GM06990 (cell line): Measurements from ENCODE around the gene MMP13.
"Not testable (repeated sequence)": the region's sequence is repeated elsewhere in the genome, so short reads cannot be mapped to it uniquely, and the experiment has no call there.

ENCODE experiments used
- DNase-seq: peaks from one replicate; pipeline ENCODE4 v3.0.0-alpha.2; 2011; ENCODE audit not compliant: insufficient read length; ENCODE audit errors: extremely low read depth
- H3K27me3 ChIP-seq: replicated peaks from 2 replicates; pipeline ENCODE4 v1.6.0; 2011; ENCODE audit warnings: low read length; ENCODE audit not compliant: control insufficient read depth, insufficient read depth
- H3K36me3 ChIP-seq: 2 replicates; pipeline ENCODE4 v1.5.1; 2011; ENCODE audit warnings: low read length; ENCODE audit not compliant: control insufficient read depth, insufficient read depth
- H3K4me3 ChIP-seq: replicated peaks from 2 replicates; pipeline ENCODE4 v1.5.1; 2011; ENCODE audit warnings: low read depth, mild to moderate bottlenecking, control low read depth, low read length
- CTCF ChIP-seq: IDR thresholded peaks from 2 replicates; pipeline ENCODE4 v1.5.1; 2011; ENCODE audit warnings: low read length, control low read depth, mild to moderate bottlenecking, inconsistent platforms; ENCODE audit not compliant: insufficient read depth, poor library complexity, severe bottlenecking

MMP13 gene

DNA sequence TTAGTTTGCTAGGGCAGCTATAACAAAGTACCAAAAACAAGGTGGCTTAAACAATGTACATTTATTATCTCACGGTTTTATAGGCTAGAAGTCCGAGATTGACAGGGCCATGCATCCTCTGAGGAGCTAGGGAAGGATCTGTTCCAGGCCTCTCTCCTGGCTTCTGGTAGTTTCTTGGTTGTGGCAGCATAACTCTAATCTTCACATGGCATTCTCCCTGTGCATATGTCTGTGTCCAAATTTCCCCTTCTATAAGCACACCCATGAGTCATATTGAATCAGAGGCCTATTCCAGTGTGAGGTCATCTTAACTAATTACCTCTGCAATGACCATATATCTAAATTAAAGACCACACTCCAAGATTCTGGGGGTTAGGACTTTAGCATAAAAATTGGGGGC lies 31.3 kb upstream of the MMP13 start:
- no peak for DNase-seq
- no peak for TF ChIP-seq CTCF
- Histone ChIP-seq H3K4me3 (no peak overlapping the region), H3K36me3 (no peaks in the 10 kb centered on the region), H3K27me3 (no peaks in the 10 kb centered on the region)

DNA sequence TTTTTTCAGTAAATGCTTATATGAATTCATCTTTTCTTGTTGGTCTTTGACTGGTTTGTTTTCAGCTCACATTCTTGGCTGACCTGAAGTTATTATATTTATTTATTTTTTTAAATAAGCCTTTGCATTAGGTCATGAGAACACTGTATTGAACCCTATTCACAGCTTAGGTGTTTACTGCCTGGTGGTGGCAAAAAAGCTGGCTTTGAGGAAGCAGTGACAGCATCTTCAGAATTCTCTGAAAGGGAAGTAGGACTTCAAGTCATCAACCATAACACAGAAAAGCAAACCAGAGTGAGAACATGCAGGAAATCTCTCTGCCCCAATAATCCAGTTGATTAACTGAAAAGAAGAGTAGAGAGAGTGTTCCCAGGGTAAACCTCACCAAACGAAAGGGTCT lies 30.3 kb upstream of the MMP13 start:
- H3K4me3 ChIP-seq = no peak overlapping the region
- DNase-seq = no peak
- H3K36me3 ChIP-seq = no peaks in the 10 kb centered on the region
- no peaks in the 10 kb centered on the region for H3K27me3 ChIP-seq
- TF ChIP-seq CTCF = no peak

DNA sequence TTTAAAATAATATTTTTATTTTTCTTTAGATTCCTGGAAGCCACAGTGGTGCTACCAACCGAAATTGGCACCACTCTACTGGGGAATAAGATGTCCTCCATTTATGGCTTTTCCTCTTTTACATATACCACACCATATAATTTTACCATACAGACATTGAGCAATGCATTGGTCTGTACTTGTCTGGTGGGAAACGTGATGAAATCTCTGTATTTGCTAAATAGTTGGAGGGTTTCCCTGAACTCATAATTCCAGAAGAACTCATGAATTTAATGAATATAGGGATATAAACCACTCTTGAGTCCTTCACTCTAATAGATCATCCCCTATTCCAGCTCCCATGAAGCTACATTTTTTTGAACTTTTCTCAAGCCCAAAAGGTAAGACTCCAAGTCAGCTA lies 28.0 kb upstream of the MMP13 start:
- H3K36me3 ChIP-seq = no peaks in the 10 kb centered on the region
- DNase-seq = no peak
- H3K4me3 ChIP-seq = no peak overlapping the region
- no peak for TF ChIP-seq CTCF
- H3K27me3 ChIP-seq = no peaks in the 10 kb centered on the region

DNA sequence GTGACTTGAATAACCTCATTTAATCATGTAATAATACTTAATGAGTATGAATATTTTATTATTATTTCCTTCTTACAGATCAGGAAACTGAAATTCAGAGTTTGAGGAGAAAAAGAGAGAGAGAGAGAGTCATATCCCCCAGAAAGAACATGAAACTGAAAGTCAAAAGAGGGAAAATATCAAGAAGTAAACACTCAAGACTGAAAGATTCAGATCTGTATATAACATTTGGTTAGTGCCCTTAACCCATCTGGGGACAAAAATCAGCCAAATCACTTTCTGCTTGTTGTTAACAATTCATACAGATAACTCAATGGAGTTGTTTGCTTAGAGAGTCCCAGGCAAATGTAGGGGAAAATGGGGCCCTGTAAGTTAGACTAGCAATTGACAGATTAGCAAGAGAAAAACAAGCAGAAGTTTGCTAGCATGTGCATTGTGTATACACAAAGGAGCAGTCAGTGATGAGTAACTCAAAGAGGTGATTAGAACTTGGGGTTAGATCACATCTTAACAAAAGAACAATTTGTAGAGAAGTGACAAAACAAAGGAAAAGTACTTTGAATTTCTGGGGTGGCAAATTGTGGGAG lies 25.9 kb upstream of the MMP13 start:
- no peaks in the 10 kb centered on the region for H3K27me3 ChIP-seq
- no peak for DNase-seq
- TF ChIP-seq CTCF = no peak
- no peak overlapping the region for H3K4me3 ChIP-seq
- H3K36me3 ChIP-seq = no peaks in the 10 kb centered on the region

DNA sequence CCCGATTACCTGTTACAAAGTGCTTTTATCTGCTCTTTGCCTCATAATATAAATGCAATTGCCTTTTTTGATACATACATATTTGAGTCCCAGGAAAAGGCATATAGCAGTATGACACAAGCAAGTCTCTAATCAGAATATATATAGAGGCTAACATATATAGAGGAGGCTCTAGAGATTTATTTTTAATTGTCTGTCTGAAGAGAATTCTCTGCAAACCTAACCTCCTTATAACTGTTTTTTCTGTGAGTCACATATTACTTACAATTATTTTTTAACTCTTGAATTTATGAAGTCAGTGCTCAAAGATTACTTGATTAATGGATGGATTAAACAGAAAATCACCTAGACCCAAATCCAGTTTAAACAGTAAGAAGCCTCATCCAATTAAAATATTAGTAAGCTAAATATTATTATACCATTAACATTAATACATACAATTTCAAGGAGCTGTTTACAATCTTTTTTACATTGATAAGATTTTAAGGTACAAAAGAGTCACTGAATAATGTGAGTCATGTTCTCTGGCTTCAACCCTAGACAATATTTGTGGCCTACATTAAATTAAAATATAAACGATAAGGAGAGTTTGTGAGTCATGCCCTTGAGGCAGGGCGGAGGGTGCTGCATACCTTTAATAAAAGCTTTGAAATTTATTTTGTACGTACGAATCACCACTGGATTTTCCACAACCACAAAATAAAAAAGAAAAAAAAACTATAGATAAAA lies 19.2 kb upstream of the MMP13 start:
- no peaks in the 10 kb centered on the region for H3K27me3 ChIP-seq
- no peak for TF ChIP-seq CTCF
- no peak overlapping the region for H3K4me3 ChIP-seq
- no peak for DNase-seq
- no peaks in the 10 kb centered on the region for H3K36me3 ChIP-seq

GRCh38 chr11:102973698-102974097 lies 18.2 kb upstream of the MMP13 start:
- DNase-seq, H3K4me3 ChIP-seq, H3K27me3 ChIP-seq, H3K36me3 ChIP-seq: not testable (repeated sequence)
